ENCODE results near the gene CRYL1. TPM values are rescaled to one million over a fixed set of nuclear protein-coding genes. Genes with fewer than 3 reads are reported as not detected.
A peak's percentile ranks its signal among the peaks of the same experiment; 100 is the strongest.

Gene CRYL1
- total RNA-seq, 1 donor from 2014 or later, result 3.6 TPM

DNA sequence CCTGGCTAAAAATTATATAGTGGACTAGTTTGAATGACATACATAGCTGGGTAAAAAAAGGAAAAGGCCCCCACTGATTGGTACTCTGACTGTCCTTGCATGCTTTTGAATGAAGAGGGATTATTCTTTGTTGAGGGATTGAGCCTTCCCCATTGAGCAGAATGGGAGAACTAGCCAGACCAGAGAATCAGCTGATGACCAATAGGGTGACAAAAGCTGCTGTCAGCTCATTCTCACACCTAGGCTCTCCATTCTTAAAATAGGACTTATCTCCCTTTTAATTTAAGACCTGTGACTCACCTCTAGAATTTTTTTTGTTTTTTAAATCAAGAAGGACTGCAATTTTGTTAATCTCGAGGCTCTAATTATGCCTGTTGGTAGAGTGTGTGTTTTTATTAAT lies 79.3 kb downstream of the CRYL1 start:
- Mint-ChIP-seq H3K9me3 (peaks cover 25% of the 10 kb centered on the region), H3K4me3 (no peak overlapping the region), H3K4me1 (peaks cover 11% of the 10 kb centered on the region), H3K27ac (no peak overlapping the region), H3K27me3 (ENCODE audit: insufficient read depth, low read depth) (no peaks in the 10 kb centered on the region), H3K36me3 (no peaks in the 10 kb centered on the region)
- no peak for DNase-seq (ENCODE audit: low spot score)
- Histone ChIP-seq H3K9me3 (ENCODE audit: low read depth) (peaks cover 15% of the 10 kb centered on the region), H3K4me1 (peaks cover 13% of the 10 kb centered on the region), H2AFZ (replicated peaks) (no peak overlapping the region), H3K9ac (no peak overlapping the region), H3K36me3 (no peaks in the 10 kb centered on the region), H3K4me3 (no peak overlapping the region), H3K79me2 (ENCODE audit: low read depth) (no peaks in the 10 kb centered on the region), H3F3A (ENCODE audit: low read depth) (peaks cover 16% of the 10 kb centered on the region), H3K27me3 (no peaks in the 10 kb centered on the region), H3K4me2 (no peak overlapping the region), H4K20me1 (ENCODE audit: low read depth) (no peaks in the 10 kb centered on the region), H3K27ac (no peak overlapping the region)
- no peak for TF ChIP-seq EZH2 (IDR thresholded peaks at IDR 0.05)
- TF ChIP-seq, protein P1, sequence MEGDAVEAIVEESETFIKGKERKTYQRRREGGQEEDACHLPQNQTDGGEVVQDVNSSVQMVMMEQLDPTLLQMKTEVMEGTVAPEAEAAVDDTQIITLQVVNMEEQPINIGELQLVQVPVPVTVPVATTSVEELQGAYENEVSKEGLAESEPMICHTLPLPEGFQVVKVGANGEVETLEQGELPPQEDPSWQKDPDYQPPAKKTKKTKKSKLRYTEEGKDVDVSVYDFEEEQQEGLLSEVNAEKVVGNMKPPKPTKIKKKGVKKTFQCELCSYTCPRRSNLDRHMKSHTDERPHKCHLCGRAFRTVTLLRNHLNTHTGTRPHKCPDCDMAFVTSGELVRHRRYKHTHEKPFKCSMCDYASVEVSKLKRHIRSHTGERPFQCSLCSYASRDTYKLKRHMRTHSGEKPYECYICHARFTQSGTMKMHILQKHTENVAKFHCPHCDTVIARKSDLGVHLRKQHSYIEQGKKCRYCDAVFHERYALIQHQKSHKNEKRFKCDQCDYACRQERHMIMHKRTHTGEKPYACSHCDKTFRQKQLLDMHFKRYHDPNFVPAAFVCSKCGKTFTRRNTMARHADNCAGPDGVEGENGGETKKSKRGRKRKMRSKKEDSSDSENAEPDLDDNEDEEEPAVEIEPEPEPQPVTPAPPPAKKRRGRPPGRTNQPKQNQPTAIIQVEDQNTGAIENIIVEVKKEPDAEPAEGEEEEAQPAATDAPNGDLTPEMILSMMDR (IDR thresholded peaks at IDR 0.05), result no peak

DNA sequence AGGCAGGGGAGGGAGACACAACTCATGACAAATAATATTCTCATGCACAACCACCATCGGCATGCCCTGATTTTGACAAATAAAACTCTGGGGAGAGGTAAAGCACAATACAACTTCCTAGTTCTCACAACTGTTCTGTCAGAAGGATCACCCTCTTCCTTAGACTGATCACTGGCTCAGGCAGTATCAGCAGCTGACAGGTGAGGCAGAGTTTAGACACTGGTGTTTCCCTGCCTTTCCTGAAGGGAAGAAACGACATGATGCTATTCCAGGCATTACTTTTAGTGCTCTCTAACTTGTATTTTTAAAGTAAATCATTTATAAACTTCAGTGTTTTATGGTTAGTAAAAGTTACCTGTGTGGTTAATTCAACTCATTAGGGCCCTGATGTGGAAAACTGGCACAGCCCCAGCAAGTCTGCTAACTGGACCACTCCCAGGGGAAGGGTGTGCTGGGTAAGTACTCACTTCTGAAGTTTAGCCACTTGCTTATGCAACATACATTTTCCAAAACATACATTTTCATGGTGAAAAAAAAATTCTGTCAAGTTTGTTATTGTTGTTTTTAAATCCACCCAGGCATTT lies 82.8 kb downstream of the CRYL1 start:
- H4K20me1 ChIP-seq (ENCODE audit: low read depth), result no peaks in the 10 kb centered on the region
- Mint-ChIP-seq H3K4me3 (no peak overlapping the region), H3K27ac (no peak overlapping the region), H3K27me3 (ENCODE audit: insufficient read depth, low read depth) (peaks cover 2% of the 10 kb centered on the region), H3K36me3 (no peaks in the 10 kb centered on the region), H3K9me3 (peaks cover 14% of the 10 kb centered on the region), H3K4me1 (peaks cover 11% of the 10 kb centered on the region)
- DNase-seq (ENCODE audit: low spot score), result no peak
- H3K27ac ChIP-seq, result no peak overlapping the region
- H3K9ac ChIP-seq, result no peak overlapping the region
- peaks cover 15% of the 10 kb centered on the region for H3K4me1 ChIP-seq
- no peaks in the 10 kb centered on the region for H3K79me2 ChIP-seq (ENCODE audit: low read depth)
- H3K4me3 ChIP-seq, result no peak overlapping the region
- H3F3A ChIP-seq (ENCODE audit: low read depth), result peaks cover 16% of the 10 kb centered on the region
- no peaks in the 10 kb centered on the region for H3K27me3 ChIP-seq
- TF ChIP-seq, protein P1 (IDR thresholded peaks at IDR 0.05), result no peak
- TF ChIP-seq EZH2 (IDR thresholded peaks at IDR 0.05) (no peak), EZH2phosphoT487 (IDR thresholded peaks at IDR 0.05) (no peak)
- no peaks in the 10 kb centered on the region for H3K36me3 ChIP-seq
- H3K4me2 ChIP-seq, result no peak overlapping the region
- peaks cover 3% of the 10 kb centered on the region for H3K9me3 ChIP-seq (ENCODE audit: low read depth)
- H2AFZ ChIP-seq (replicated peaks), result no peak overlapping the region

DNA sequence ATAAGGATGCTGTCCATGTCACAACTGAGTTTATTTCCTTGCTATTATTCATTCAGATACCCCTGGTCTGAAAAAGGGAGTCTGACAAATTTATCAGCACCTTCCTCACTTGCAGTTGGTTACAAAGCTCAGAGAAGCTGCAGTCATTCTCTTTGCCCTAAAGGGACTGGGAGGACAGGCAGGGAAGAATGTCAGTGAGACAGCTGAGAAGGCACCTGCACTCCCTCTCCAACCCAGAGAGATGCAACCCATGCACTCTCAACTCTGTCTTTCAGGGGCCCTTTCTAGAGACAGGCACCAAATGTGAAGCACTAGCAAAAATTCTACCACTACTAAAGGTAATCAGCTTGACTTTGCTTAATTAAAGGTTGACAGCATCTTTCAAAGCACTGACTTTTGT lies 83.3 kb downstream of the CRYL1 start:
- Histone ChIP-seq H3K9ac (no peak overlapping the region), H3K4me3 (no peak overlapping the region), H3K4me2 (peak overlapping the region; percentile 41), H3F3A (ENCODE audit: low read depth) (peaks cover 16% of the 10 kb centered on the region), H3K36me3 (no peaks in the 10 kb centered on the region), H3K27ac (no peak overlapping the region), H2AFZ (replicated peaks) (no peak overlapping the region), H4K20me1 (ENCODE audit: low read depth) (no peaks in the 10 kb centered on the region), H3K4me1 (peaks cover 15% of the 10 kb centered on the region), H3K27me3 (no peaks in the 10 kb centered on the region), H3K79me2 (ENCODE audit: low read depth) (no peaks in the 10 kb centered on the region), H3K9me3 (ENCODE audit: low read depth) (no peaks in the 10 kb centered on the region)
- Mint-ChIP-seq H3K27me3 (ENCODE audit: insufficient read depth, low read depth) (peaks cover 2% of the 10 kb centered on the region), H3K4me3 (no peak overlapping the region), H3K36me3 (no peaks in the 10 kb centered on the region), H3K9me3 (peaks cover 12% of the 10 kb centered on the region), H3K27ac (no peak overlapping the region), H3K4me1 (peaks cover 11% of the 10 kb centered on the region)
- no peak for TF ChIP-seq EZH2 (IDR thresholded peaks at IDR 0.05)
- TF ChIP-seq, protein P1 (IDR thresholded peaks at IDR 0.05), result no peak
- DNase-seq (ENCODE audit: low spot score), result peak; percentile 26

Data from neural progenitor cell (in vitro differentiated cells).